ENCODE data around the gene LRRC45.

The LRRC45 gene

GRCh38 chr17:82047914-82048570 lies 24.9 kb downstream of the LRRC45 start:
- no peaks in the 10 kb centered on the region for H3K36me3 ChIP-seq (ENCODE audit: control insufficient read depth, low read length)
- no peaks in the 10 kb centered on the region for H3K9me3 ChIP-seq (ENCODE audit: control insufficient read depth, insufficient read depth, low read length)
- H3K4me2 ChIP-seq (ENCODE audit: low read length): no peak overlapping the region
- peaks cover 3% of the 10 kb centered on the region; the same call in 1 of the 2 replicates for H4K20me1 ChIP-seq (ENCODE audit: control insufficient read depth, insufficient read depth, low read depth, low read length)
- peaks cover 15% of the 10 kb centered on the region for H3K4me1 ChIP-seq (ENCODE audit: control insufficient read depth, low read length)
- no peak overlapping the region for H3K4me3 ChIP-seq (ENCODE audit: low read length)
- H3K9me2 ChIP-seq (replicated peaks; ENCODE audit: control insufficient read depth, low read length): no peaks in the 10 kb centered on the region
- TF ChIP-seq, protein P1, sequence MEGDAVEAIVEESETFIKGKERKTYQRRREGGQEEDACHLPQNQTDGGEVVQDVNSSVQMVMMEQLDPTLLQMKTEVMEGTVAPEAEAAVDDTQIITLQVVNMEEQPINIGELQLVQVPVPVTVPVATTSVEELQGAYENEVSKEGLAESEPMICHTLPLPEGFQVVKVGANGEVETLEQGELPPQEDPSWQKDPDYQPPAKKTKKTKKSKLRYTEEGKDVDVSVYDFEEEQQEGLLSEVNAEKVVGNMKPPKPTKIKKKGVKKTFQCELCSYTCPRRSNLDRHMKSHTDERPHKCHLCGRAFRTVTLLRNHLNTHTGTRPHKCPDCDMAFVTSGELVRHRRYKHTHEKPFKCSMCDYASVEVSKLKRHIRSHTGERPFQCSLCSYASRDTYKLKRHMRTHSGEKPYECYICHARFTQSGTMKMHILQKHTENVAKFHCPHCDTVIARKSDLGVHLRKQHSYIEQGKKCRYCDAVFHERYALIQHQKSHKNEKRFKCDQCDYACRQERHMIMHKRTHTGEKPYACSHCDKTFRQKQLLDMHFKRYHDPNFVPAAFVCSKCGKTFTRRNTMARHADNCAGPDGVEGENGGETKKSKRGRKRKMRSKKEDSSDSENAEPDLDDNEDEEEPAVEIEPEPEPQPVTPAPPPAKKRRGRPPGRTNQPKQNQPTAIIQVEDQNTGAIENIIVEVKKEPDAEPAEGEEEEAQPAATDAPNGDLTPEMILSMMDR (IDR thresholded peaks at IDR 0.05; ENCODE audit: low read depth, low read length, poor library complexity, severe bottlenecking): no peak
- TF ChIP-seq EZH2phosphoT487 (IDR thresholded peaks at IDR 0.05; ENCODE audit: borderline replicate concordance, low read length): no peak
- no peaks in the 10 kb centered on the region for H3F3A ChIP-seq (ENCODE audit: control insufficient read depth, insufficient read depth)
- no peak overlapping the region for H3K27ac ChIP-seq (ENCODE audit: low read depth, low read length)
- no peaks in the 10 kb centered on the region for H3K27me3 ChIP-seq (ENCODE audit: control insufficient read depth, low read length)
- peaks cover 13% of the 10 kb centered on the region for H3K79me2 ChIP-seq (ENCODE audit: control insufficient read depth, low read length)

DNA sequence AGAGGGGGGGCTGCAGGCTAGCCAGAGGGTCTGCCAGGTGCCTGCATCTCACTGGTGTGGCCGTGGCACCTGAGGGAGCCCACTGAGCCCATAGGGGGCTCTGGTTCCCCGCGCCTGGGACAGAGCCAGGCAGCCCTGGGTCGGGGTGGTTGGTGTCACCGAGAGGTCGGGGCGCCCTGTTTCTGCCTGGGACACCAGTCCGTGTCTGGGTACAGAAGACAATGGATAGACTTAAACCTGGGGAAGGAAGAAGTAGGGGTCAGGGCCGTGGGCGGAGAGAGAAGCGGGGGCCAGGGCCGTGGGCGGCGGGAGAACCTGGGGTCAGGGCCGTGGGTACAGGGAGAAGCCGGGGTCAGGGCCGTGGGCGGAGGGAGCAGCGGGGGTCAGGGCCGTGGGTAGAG lies 25.5 kb downstream of the LRRC45 start:
- Histone ChIP-seq H3K4me2 (ENCODE audit: low read length) (no peak overlapping the region), H3K9me3 (ENCODE audit: control insufficient read depth, insufficient read depth, low read length) (no peaks in the 10 kb centered on the region), H3K9me2 (replicated peaks; ENCODE audit: control insufficient read depth, low read length) (no peaks in the 10 kb centered on the region), H3K4me3 (ENCODE audit: low read length) (no peak overlapping the region), H3K36me3 (ENCODE audit: control insufficient read depth, low read length) (peaks cover 4% of the 10 kb centered on the region; the same call in 1 of the 2 replicates), H3K4me1 (ENCODE audit: control insufficient read depth, low read length) (peaks cover 17% of the 10 kb centered on the region), H3K27ac (ENCODE audit: low read depth, low read length) (no peak overlapping the region), H4K20me1 (ENCODE audit: control insufficient read depth, insufficient read depth, low read depth, low read length) (peaks cover 3% of the 10 kb centered on the region; the same call in 1 of the 2 replicates), H3F3A (ENCODE audit: control insufficient read depth, insufficient read depth) (no peaks in the 10 kb centered on the region), H3K79me2 (ENCODE audit: control insufficient read depth, low read length) (peaks cover 19% of the 10 kb centered on the region), H3K27me3 (ENCODE audit: control insufficient read depth, low read length) (no peaks in the 10 kb centered on the region)
- TF ChIP-seq, protein P1 (IDR thresholded peaks at IDR 0.05; ENCODE audit: low read depth, low read length, poor library complexity, severe bottlenecking): no peak
- no peak for TF ChIP-seq EZH2phosphoT487 (IDR thresholded peaks at IDR 0.05; ENCODE audit: borderline replicate concordance, low read length)

- peaks cover 4% of the 10 kb centered on the region; the same call in 1 of the 2 replicates for H3K36me3 ChIP-seq (ENCODE audit: control insufficient read depth, low read length)
- H3K27me3 ChIP-seq (ENCODE audit: control insufficient read depth, low read length): no peaks in the 10 kb centered on the region
- H3K9me3 ChIP-seq (ENCODE audit: control insufficient read depth, insufficient read depth, low read length): no peaks in the 10 kb centered on the region
- peaks cover 3% of the 10 kb centered on the region; the same call in 1 of the 2 replicates for H4K20me1 ChIP-seq (ENCODE audit: control insufficient read depth, insufficient read depth, low read depth, low read length)
- H3K9me2 ChIP-seq (replicated peaks; ENCODE audit: control insufficient read depth, low read length): no peaks in the 10 kb centered on the region
- H3K4me3 ChIP-seq (ENCODE audit: low read length): no peak overlapping the region
- TF ChIP-seq, protein P1 (IDR thresholded peaks at IDR 0.05; ENCODE audit: low read depth, low read length, poor library complexity, severe bottlenecking): no peak
- no peak for TF ChIP-seq EZH2phosphoT487 (IDR thresholded peaks at IDR 0.05; ENCODE audit: borderline replicate concordance, low read length)
- H3K27ac ChIP-seq (ENCODE audit: low read depth, low read length): no peak overlapping the region
- H3F3A ChIP-seq (ENCODE audit: control insufficient read depth, insufficient read depth): no peaks in the 10 kb centered on the region
- no peak overlapping the region for H3K4me2 ChIP-seq (ENCODE audit: low read length)
- peaks cover 17% of the 10 kb centered on the region for H3K4me1 ChIP-seq (ENCODE audit: control insufficient read depth, low read length)
- peaks cover 19% of the 10 kb centered on the region for H3K79me2 ChIP-seq (ENCODE audit: control insufficient read depth, low read length)
These were observed 26.0 kb downstream of the LRRC45 start for GRCh38 chr17:82049106-82049505.
